ENCODE results near the gene PTPRA.
A peak's percentile ranks its signal among the peaks of the same experiment; 100 is the strongest.
"Not testable (repeated sequence)": the region's sequence is repeated elsewhere in the genome, so short reads cannot be mapped to it uniquely, and the experiment has no call there.

Gene PTPRA, protein sequence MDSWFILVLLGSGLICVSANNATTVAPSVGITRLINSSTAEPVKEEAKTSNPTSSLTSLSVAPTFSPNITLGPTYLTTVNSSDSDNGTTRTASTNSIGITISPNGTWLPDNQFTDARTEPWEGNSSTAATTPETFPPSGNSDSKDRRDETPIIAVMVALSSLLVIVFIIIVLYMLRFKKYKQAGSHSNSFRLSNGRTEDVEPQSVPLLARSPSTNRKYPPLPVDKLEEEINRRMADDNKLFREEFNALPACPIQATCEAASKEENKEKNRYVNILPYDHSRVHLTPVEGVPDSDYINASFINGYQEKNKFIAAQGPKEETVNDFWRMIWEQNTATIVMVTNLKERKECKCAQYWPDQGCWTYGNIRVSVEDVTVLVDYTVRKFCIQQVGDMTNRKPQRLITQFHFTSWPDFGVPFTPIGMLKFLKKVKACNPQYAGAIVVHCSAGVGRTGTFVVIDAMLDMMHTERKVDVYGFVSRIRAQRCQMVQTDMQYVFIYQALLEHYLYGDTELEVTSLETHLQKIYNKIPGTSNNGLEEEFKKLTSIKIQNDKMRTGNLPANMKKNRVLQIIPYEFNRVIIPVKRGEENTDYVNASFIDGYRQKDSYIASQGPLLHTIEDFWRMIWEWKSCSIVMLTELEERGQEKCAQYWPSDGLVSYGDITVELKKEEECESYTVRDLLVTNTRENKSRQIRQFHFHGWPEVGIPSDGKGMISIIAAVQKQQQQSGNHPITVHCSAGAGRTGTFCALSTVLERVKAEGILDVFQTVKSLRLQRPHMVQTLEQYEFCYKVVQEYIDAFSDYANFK

GRCh38 chr20:2873010-2873746 is at the start of gene PTPRA:
TSS of gene PTPRA (plus strand) at chr20:2873481. CDS start at chr20:2964278, 90,797 bp downstream.
- DNase-seq, result peak; percentile 88 to 94

- DNase-seq, result no peak
Measured at GRCh38 chr20:2825761-2826160, 47.5 kb upstream of the PTPRA start.

DNA sequence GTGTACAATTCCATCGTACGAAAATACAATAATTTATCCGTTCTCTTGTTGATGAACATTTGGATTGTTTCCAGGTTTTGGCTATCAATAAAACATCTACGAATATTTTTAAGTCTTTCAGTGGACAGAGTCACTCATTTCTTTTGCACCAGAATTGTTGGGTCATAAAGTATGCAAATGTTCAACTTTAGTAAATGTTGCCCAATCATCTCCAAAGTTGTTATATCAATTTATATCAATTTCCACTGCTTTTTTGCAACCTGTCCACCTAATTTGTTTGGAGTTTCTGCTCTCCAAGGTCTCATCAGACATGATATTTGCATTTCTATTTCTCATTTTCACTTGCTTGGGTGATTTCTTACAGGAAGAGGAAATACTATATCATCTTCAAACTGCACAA is 46.6 kb upstream of the PTPRA start:
- no peak for DNase-seq

- no peak for DNase-seq
Measured at GRCh38 chr20:2829376-2829775, 43.9 kb upstream of the PTPRA start.

- not testable (repeated sequence) for DNase-seq
Measured at GRCh38 chr20:2831206-2831605, 42.1 kb upstream of the PTPRA start.

- DNase-seq, result no peak
Measured at GRCh38 chr20:2833761-2834160, 39.5 kb upstream of the PTPRA start.

GRCh38 chr20:2834401-2835110 is 38.7 kb upstream of the PTPRA start:
- no peak for DNase-seq

- DNase-seq, result no peak
Measured at GRCh38 chr20:2835331-2835796, 37.9 kb upstream of the PTPRA start.

DNA sequence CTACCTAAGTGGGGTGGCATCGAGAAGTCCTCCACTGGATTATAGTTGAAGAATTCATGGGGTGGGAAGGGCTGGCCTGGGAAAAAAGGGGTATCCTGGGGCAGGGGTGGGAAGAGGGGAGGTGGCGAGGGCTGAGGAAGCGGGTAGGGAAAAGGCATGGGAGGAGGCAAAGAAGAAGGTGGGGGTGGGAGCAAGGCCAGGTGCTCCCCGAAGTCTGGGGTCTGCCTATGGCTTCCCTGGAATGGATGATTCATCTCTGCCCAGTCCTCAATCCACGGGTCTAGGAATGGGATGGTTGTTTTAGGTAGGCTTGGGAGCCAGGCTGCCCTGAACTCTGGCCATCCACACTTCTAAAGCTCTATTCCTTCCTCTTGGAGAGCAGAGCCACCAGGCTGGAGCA is 37.2 kb upstream of the PTPRA start:
- no peak for DNase-seq

DNA sequence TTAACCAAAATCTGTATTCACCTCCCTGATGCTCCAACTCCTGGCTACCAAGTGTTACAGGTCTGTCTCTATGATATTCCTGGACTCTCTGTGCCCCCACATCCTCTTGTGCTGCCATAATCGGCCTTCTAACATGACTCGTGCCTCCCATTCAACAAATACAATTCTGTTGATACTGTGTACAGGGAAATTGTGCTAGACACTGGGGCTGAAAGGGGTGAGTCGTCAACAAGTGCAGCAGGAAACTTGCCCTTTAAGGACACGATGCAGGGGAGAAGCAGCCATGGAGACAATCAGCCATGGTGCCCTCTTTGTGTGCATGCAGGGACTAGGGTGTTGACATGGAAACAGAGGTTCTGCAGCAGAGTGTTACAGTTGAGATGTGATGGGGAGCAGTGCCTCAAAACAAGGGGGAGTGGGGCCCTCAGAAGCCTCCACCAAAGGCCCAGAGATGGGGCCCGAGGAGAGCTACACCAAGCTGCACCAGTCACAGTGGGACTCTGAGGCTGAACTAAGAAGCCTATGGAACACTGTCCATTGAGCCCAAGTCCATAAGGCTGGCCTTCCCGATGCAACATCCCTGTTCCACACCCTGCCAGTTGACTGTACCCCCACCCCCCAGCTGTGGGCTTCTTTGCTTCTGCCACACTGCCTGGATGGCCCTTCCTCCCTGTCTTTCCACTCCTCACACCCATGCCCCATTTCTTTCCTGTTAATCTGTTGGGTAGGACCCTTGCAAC is 35.9 kb upstream of the PTPRA start:
- DNase-seq, result no peak

DNA sequence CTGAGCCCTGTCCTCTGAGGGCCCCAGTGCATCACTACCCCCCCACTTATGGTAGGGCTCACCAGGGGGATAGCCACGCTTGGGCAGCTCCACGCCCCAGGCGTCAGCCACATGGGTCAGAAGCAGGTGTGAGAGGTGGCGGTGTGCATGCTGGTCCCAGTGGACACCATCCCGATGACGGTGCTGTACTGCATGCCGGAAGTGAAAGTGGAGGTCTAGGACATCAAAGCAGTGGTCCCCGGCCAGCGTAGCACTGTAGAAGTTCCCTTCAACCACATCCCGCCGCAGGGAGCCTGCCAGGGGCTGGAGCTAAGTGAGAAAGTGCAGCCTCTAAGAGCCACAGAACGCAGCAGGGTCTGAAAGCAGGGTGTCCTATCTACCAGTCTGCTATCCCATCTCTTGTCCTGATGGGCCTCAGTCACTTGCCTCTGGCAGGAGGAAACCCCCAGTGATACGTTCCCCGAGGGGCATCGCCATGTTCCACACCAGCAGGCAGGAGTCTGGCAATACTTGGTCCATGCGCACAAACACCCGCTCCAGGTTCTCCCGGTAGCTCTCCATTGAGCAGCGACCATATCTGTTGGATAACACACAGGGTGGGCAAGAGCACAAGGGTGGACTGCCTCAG is 35.0 kb upstream of the PTPRA start:
- DNase-seq, result no peak

DNA sequence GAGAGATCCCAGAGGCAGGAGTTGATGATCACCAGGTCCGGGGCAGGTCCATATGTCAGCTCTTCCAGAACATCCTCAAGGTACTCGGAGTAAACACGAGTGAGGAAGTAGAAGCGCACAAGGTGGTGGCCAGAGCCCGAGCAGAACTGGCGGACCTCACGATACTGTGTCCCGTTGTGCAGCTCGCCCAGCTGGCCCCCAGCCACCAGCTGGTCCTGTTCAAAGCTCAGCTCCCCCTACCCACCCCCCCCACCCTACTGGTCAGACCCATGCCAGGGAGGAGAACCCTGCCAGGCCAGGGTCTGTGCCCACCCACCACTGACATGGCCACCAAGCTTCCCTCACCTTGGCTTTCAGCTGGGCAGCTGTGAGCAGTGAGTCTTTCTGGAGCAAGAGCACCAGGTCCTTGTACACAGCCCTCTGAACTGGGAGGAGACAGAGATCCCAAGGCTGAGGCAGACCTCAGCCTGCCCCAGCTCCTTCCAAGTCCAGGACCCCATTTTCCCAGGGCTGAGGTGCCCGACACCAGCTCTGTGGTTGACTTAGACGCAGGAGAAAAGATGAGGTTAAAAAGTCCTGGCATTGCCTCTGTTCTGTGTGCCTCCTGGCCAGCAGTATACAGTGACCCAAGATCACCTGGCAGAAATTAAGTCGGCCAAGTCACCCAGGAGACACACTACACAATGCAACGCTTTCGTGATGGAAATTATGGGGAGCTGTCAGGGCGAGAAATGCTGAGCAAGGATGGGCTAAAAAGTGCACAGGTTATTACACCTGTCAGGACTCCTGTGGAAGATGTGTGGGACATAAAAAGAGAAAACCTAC is 34.2 kb upstream of the PTPRA start:
- DNase-seq, result no peak

DNA sequence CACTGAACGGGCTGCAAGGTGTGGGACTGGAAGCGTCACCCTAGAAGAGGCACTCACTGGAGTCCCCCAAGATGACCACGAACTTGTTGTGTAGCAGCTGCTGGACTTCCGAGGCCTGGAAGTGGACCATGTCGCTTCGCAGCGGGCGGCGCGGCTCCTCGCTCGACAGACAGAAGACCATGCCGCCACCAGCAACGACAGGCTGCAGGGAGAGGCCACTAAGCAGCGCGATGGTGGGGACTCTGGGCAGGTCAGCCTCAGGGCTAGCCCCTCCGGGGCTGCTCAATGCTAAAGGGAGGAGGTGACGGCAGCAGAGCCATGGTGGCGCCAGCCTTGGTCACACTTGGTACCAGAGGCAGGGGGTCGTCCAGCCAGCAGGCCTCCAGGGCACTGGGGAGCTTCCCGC is 33.5 kb upstream of the PTPRA start:
- no peak for DNase-seq

- DNase-seq, result peak; percentile 72 to 88
Measured at GRCh38 chr20:2840138-2840966, 32.9 kb upstream of the PTPRA start, which contains the start of the genes PCED1A and VPS16. TSS of gene PCED1A (minus strand) at chr20:2840655. CDS start at chr20:2839912, 743 bp downstream. TSS of gene VPS16 (plus strand) at chr20:2840745. CDS start at chr20:2840775, 30 bp downstream.

GRCh38 chr20:2840967-2841531 is 32.2 kb upstream of the PTPRA start:
- DNase-seq, result peak in 1 of 2 experiments; percentile 33

DNA sequence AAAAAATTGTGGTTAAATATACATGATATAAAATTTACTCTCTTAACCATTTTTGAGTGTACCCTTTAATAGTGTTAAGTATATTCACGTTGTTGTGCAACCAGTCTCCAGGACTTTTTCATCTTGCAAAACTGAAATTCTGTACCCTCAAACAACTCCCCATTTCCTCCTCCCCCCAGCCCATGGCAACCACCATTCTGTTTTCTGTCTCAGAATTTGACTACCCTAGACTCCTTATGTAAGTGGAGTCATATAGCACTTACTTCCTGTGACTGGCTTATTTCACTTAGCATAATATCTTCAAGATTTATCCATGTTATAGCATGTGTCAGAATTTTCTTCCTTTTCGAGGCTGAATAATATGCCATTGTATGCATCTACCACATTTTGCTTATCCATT is 27.7 kb upstream of the PTPRA start:
- no peak for DNase-seq

DNA sequence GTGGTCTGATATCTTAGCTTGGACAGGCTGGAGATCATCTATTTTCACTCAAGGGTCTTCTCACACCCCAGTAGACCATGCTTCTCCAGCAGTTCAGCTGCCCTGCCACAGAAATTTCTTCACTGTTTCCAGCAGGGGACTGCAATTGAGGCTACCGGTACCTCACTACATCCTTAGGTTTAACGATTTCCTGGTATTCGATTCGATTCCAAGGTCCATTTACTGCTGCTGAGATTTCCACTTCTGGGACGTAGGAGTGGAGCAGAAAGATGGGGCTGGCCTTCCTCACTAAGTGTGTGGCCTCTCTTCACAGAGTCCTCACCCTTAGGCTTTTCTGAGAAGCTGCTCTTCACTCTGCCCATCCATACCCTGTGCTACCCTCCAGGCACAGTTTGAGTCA is 26.6 kb upstream of the PTPRA start:
- DNase-seq, result no peak

GRCh38 chr20:2847802-2848201 is 25.5 kb upstream of the PTPRA start:
- no peak for DNase-seq

DNA sequence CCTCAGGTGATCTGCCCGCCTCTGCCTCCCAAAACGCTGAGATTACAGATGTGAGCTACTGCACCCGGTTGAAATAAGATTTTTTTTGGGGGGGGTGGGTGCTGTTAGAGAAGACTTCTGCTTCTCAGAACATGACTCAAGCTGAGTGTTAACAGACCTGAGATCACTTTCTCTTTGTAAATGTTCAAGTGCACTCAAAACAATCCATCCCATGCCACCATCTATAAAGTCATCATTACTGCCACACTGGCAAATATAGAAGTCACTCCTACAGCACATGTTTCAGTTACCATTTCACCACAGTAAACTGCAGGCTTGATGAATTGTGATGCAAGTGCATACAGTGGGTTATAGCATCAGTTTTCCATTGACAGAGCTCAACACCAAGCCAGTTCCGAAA is 23.8 kb upstream of the PTPRA start:
- DNase-seq, result no peak

All from NCI-H524 (cell line).